Measurements from ENCODE around the gene HYAL4.

Gene HYAL4, protein sequence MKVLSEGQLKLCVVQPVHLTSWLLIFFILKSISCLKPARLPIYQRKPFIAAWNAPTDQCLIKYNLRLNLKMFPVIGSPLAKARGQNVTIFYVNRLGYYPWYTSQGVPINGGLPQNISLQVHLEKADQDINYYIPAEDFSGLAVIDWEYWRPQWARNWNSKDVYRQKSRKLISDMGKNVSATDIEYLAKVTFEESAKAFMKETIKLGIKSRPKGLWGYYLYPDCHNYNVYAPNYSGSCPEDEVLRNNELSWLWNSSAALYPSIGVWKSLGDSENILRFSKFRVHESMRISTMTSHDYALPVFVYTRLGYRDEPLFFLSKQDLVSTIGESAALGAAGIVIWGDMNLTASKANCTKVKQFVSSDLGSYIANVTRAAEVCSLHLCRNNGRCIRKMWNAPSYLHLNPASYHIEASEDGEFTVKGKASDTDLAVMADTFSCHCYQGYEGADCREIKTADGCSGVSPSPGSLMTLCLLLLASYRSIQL

DNA sequence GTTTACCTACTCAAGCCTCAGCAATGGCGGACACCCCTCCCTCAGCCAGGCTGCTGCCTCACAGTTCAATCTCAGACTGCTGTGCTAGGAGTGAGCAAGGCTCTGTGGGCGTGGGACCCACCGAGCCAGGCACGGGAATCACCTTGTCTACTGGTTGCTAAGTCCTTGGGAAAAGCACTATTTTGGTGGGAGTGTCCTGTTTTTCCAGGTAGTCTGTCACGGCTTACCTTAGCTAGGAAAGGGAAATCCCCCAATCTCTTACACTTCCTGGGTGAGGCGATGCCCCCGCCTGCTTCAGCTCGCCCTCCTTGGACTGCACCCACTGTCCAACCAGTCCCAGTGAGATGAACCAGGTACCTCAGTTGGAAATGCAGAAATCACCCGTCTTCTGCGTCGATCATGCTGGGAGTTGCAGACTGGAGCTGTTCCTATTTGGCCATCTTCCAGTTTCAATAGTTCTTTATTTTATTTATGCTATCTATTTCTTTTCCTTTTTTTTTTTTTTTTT lies at the start of gene HYAL4:
Gene HYAL4 (plus strand): TSS at position 458 of the 508 bp plus-strand sequence. CDS start 23,105 bp downstream, outside the sequence.
- no peaks in the 10 kb centered on the region for H3K27me3 ChIP-seq (ENCODE audit: insufficient read depth, low read length)
- H3K79me2 ChIP-seq (ENCODE audit: control insufficient read depth, insufficient read depth, low read length, unreplicated experiment): no peaks in the 10 kb centered on the region
- H3K4me1 ChIP-seq (ENCODE audit: control insufficient read depth, insufficient read depth, low read length, unreplicated experiment): peaks cover 12% of the 10 kb centered on the region
- H2AFZ ChIP-seq (ENCODE audit: low read length, unreplicated experiment): no peak within 1 kb of the TSS
- no peak within 1 kb of the TSS for H3K27ac ChIP-seq (ENCODE audit: low read depth, low read length)
- no peaks in the 10 kb centered on the region for H3K36me3 ChIP-seq (ENCODE audit: insufficient read depth, low read length)
- no peak within 1 kb of the TSS for H3K4me3 ChIP-seq (ENCODE audit: low read depth, low read length)

DNA sequence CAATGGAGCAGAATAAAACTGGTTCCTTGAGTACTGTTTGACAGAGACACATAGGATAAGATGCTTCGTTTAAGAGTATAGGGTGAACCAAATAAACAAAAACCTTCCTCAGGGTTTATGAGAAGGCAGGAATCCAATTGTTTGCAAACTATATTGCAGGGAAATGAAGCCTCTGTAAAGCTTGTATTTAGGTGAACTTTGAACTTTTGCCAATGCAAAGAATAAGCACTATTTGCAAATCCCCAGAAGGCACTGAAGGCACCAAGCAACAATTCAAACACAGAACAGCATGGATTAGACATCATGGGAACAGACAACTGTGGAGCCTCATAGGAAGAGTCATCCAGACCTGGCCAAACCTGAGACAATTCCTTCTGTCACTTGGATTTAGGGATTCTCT lies 49.1 kb upstream of the HYAL4 start:
- no peaks in the 10 kb centered on the region for H3K36me3 ChIP-seq (ENCODE audit: insufficient read depth, low read length)
- H3K27ac ChIP-seq (ENCODE audit: low read depth, low read length): no peak overlapping the region
- H3K27me3 ChIP-seq (ENCODE audit: insufficient read depth, low read length): no peaks in the 10 kb centered on the region
- H3K79me2 ChIP-seq (ENCODE audit: control insufficient read depth, insufficient read depth, low read length, unreplicated experiment): no peaks in the 10 kb centered on the region
- peaks cover 13% of the 10 kb centered on the region for H3K4me1 ChIP-seq (ENCODE audit: control insufficient read depth, insufficient read depth, low read length, unreplicated experiment)
- H3K4me3 ChIP-seq (ENCODE audit: low read depth, low read length): no peak overlapping the region
- no peak overlapping the region for H2AFZ ChIP-seq (ENCODE audit: low read length, unreplicated experiment)

DNA sequence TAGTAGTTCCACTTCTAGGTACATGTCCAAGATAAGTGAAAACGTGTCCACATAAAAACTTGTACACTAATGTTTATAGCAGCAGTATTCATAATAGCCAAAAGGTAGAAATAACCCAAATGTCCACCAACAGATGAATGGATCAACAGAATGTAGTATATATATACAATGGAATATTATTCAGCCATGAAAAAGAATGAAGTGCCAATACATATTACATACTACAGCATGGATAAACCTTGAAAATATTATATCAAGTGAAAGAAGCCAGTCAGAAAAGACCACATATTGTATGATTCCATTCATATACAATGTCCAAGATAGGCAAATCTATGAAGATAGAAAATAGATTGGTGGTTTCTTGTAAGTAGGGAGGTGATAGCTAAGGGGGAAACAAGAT lies 48.4 kb upstream of the HYAL4 start:
- Histone ChIP-seq H3K79me2 (ENCODE audit: control insufficient read depth, insufficient read depth, low read length, unreplicated experiment) (no peaks in the 10 kb centered on the region), H3K4me1 (ENCODE audit: control insufficient read depth, insufficient read depth, low read length, unreplicated experiment) (peaks cover 13% of the 10 kb centered on the region), H2AFZ (ENCODE audit: low read length, unreplicated experiment) (no peak overlapping the region), H3K27ac (ENCODE audit: low read depth, low read length) (no peak overlapping the region), H3K36me3 (ENCODE audit: insufficient read depth, low read length) (no peaks in the 10 kb centered on the region), H3K4me3 (ENCODE audit: low read depth, low read length) (no peak overlapping the region), H3K27me3 (ENCODE audit: insufficient read depth, low read length) (no peaks in the 10 kb centered on the region)

DNA sequence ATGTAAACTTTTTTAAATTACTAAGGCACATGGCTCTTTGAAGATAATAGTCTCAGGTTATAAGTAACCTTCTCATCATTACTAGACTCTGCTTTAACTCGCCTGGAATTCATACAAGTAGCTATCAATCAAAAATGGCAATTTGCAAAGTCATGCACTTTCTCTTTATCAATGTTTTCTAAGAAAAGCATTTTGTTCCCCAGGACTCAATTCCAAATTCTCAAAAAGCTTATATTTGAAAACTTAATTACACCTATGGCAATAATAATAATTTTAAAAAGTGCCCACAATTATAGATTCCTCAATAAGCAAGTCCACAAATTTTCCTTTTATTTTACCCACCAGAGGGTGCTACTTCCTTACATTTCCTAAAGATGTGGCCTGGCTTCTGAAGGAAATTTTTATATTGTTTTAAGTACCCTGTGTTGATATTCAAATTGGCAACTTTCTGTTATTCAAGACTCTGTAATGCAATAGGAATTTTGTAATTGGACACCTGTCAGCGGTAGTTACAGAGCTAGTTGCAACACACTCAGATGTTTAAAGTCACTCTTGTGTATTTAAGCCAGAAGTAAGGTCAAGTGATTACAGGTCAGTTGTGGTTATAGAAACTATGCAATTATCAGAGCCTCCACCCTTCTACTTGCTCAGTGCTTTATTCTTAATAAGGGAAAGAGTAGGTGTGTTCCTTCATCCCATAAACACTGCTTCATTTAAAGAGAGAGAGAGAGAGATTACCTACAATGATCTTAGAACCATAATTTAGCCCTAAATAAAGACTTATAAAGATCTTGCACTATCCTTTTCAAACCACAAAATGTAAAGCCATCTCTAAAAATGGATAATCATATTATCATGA lies 47.1 kb upstream of the HYAL4 start:
- no peaks in the 10 kb centered on the region for H3K27me3 ChIP-seq (ENCODE audit: insufficient read depth, low read length)
- H3K4me1 ChIP-seq (ENCODE audit: control insufficient read depth, insufficient read depth, low read length, unreplicated experiment): peaks cover 13% of the 10 kb centered on the region
- no peaks in the 10 kb centered on the region for H3K36me3 ChIP-seq (ENCODE audit: insufficient read depth, low read length)
- H3K79me2 ChIP-seq (ENCODE audit: control insufficient read depth, insufficient read depth, low read length, unreplicated experiment): no peaks in the 10 kb centered on the region
- no peak overlapping the region for H3K27ac ChIP-seq (ENCODE audit: low read depth, low read length)
- no peak overlapping the region for H3K4me3 ChIP-seq (ENCODE audit: low read depth, low read length)
- H2AFZ ChIP-seq (ENCODE audit: low read length, unreplicated experiment): no peak overlapping the region

DNA sequence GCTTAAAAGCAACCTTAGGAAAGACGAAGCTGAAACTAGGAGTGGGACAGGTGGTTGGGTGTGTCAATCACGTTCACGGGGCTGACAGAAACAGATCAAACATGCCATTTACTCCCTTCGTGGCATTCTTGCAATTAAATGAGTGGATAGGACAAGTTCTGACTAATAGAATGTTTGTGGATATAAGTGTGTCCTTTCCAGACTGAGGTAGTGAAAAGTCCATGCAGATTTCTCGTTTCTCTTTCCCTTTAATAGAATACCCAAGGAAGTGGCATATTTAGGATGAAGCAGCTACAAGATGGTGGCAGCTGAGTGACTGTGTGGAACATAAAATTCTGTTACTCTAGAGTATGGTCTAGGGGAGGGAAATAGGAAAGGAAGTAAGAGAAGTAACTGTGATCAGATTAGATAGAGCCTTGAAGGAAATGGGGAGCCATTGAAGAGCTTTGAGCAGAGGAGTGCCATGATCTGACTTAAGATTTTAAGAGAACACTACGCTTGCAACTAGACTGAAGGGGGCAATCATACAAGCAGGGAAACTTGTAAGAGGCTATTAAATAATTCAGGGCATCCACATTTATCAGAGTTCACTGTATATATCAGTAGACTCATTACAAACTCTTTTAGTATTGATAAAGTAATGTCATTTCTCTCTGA lies 46.3 kb upstream of the HYAL4 start:
- Histone ChIP-seq H3K4me1 (ENCODE audit: control insufficient read depth, insufficient read depth, low read length, unreplicated experiment) (peaks cover 13% of the 10 kb centered on the region), H2AFZ (ENCODE audit: low read length, unreplicated experiment) (no peak overlapping the region), H3K4me3 (ENCODE audit: low read depth, low read length) (no peak overlapping the region), H3K27me3 (ENCODE audit: insufficient read depth, low read length) (no peaks in the 10 kb centered on the region), H3K79me2 (ENCODE audit: control insufficient read depth, insufficient read depth, low read length, unreplicated experiment) (no peaks in the 10 kb centered on the region), H3K27ac (ENCODE audit: low read depth, low read length) (no peak overlapping the region), H3K36me3 (ENCODE audit: insufficient read depth, low read length) (no peaks in the 10 kb centered on the region)

DNA sequence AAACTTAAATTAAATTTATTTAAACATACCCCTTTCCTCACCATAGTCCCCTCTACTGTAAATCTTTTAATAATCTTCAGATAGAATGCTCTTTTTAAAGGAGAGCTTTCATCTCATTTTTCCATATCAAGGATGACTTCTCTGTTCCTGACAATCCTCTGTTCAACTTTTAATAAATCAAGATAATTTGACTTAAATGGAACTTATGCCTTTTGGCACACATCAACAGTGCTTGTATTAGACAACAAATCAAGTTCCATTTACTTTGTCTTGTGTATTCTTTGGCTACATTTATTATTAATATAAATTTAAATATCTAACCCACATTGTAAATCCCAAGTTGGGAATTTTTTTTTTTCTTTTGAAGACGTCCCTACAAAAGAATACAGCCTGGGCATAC lies 42.7 kb upstream of the HYAL4 start:
- no peaks in the 10 kb centered on the region for H3K79me2 ChIP-seq (ENCODE audit: control insufficient read depth, insufficient read depth, low read length, unreplicated experiment)
- no peak overlapping the region for H2AFZ ChIP-seq (ENCODE audit: low read length, unreplicated experiment)
- H3K4me1 ChIP-seq (ENCODE audit: control insufficient read depth, insufficient read depth, low read length, unreplicated experiment): peaks cover 13% of the 10 kb centered on the region
- H3K27me3 ChIP-seq (ENCODE audit: insufficient read depth, low read length): no peaks in the 10 kb centered on the region
- H3K36me3 ChIP-seq (ENCODE audit: insufficient read depth, low read length): no peaks in the 10 kb centered on the region
- no peak overlapping the region for H3K4me3 ChIP-seq (ENCODE audit: low read depth, low read length)
- H3K27ac ChIP-seq (ENCODE audit: low read depth, low read length): no peak overlapping the region

DNA sequence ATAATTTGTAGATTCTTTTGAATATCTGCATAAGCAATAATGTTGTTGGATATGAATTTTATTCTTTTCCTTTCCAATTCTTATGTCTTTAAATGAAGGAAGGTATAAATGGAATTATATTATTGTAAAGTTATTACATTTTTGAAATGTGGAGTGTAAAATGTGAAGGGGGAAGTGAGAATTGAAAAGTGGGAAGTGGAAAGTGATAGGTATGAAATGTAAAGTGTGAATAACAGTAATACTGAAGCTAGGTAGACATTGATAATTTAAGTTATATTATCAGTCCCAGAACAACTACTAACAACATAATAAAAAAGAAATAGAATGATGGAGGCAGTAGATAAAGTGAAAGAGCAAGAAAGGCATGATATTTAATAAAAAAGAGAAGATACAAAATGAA lies 39.7 kb upstream of the HYAL4 start:
- no peaks in the 10 kb centered on the region for H3K4me1 ChIP-seq (ENCODE audit: control insufficient read depth, insufficient read depth, low read length, unreplicated experiment)
- no peaks in the 10 kb centered on the region for H3K79me2 ChIP-seq (ENCODE audit: control insufficient read depth, insufficient read depth, low read length, unreplicated experiment)
- no peaks in the 10 kb centered on the region for H3K27me3 ChIP-seq (ENCODE audit: insufficient read depth, low read length)
- no peak overlapping the region for H3K27ac ChIP-seq (ENCODE audit: low read depth, low read length)
- no peaks in the 10 kb centered on the region for H3K36me3 ChIP-seq (ENCODE audit: insufficient read depth, low read length)
- H2AFZ ChIP-seq (ENCODE audit: low read length, unreplicated experiment): no peak overlapping the region
- H3K4me3 ChIP-seq (ENCODE audit: low read depth, low read length): no peak overlapping the region

DNA sequence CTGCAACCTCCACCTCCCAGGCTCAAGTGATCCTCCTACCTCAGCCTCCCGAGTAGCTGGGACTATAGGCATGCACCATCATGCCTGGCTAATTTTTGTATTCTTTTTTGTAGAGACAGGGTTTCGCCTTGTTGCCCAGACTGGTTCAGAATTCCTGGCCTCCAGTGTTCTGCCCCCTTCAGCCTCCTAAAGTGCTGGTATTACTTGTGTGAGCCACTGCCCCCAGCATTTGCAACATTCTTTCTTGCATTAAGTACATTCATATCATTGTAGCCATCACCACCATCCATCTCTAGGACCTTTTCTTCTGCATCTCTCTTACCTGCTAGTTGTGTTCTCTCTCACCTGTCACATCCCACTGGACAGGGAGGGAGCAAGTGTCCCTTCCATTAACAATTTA lies 35.5 kb upstream of the HYAL4 start:
- no peaks in the 10 kb centered on the region for H3K4me1 ChIP-seq (ENCODE audit: control insufficient read depth, insufficient read depth, low read length, unreplicated experiment)
- no peak overlapping the region for H2AFZ ChIP-seq (ENCODE audit: low read length, unreplicated experiment)
- H3K4me3 ChIP-seq (ENCODE audit: low read depth, low read length): no peak overlapping the region
- no peaks in the 10 kb centered on the region for H3K79me2 ChIP-seq (ENCODE audit: control insufficient read depth, insufficient read depth, low read length, unreplicated experiment)
- no peaks in the 10 kb centered on the region for H3K27me3 ChIP-seq (ENCODE audit: insufficient read depth, low read length)
- H3K36me3 ChIP-seq (ENCODE audit: insufficient read depth, low read length): no peaks in the 10 kb centered on the region
- H3K27ac ChIP-seq (ENCODE audit: low read depth, low read length): no peak overlapping the region

DNA sequence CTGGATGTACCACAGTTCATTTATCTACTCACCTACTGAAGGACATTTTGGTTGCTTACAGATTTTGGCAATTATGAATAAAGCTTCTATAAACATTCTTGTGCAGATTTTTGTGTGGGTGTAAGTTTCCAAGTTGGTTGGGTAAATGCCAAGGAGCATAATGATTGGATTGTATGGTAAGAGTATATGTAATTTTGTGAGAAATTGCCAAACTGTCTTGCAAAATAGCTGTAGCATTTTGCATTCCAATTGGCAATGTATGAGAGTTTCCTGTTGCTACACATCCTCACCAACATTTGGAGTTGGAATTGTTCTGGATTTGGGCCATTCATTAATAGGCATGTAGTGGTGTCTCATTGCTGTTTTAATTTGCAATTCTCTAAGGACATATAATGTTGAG lies 33.9 kb upstream of the HYAL4 start:
- H3K27ac ChIP-seq (ENCODE audit: low read depth, low read length): no peak overlapping the region
- H3K79me2 ChIP-seq (ENCODE audit: control insufficient read depth, insufficient read depth, low read length, unreplicated experiment): no peaks in the 10 kb centered on the region
- H3K27me3 ChIP-seq (ENCODE audit: insufficient read depth, low read length): no peaks in the 10 kb centered on the region
- no peak overlapping the region for H3K4me3 ChIP-seq (ENCODE audit: low read depth, low read length)
- no peak overlapping the region for H2AFZ ChIP-seq (ENCODE audit: low read length, unreplicated experiment)
- no peaks in the 10 kb centered on the region for H3K36me3 ChIP-seq (ENCODE audit: insufficient read depth, low read length)
- no peaks in the 10 kb centered on the region for H3K4me1 ChIP-seq (ENCODE audit: control insufficient read depth, insufficient read depth, low read length, unreplicated experiment)

DNA sequence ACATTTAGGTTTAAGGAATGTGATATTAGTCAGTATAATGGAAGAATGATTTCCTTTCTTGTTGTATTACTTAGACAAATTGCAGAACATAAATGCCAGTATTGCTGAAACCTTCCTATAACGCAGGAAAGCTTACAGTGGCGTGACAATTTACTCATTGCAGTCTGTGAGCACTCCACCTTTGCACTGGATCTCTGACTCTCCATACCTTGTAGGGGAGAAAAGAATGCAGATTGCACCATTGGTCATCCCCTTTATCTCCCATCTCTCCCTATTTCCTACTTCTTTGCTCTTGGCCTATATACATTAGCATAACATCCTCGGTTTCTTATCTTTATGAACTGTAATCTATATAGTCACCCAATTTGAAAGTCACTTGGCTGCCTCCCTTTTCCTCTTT lies 28.1 kb upstream of the HYAL4 start:
- Histone ChIP-seq H3K27me3 (ENCODE audit: insufficient read depth, low read length) (no peaks in the 10 kb centered on the region), H3K4me3 (ENCODE audit: low read depth, low read length) (no peak overlapping the region), H3K79me2 (ENCODE audit: control insufficient read depth, insufficient read depth, low read length, unreplicated experiment) (no peaks in the 10 kb centered on the region), H3K36me3 (ENCODE audit: insufficient read depth, low read length) (no peaks in the 10 kb centered on the region), H2AFZ (ENCODE audit: low read length, unreplicated experiment) (no peak overlapping the region), H3K4me1 (ENCODE audit: control insufficient read depth, insufficient read depth, low read length, unreplicated experiment) (no peaks in the 10 kb centered on the region), H3K27ac (ENCODE audit: low read depth, low read length) (no peak overlapping the region)

Data from ACC112 (cell line).